Trophoblast cell (in vitro differentiated cells and primary cell): ENCODE data around the gene CDCA8.

Experiments
- DNase-seq, 2 donors: peaks; one replicate each; pipeline ENCODE4 v3.0.0-alpha.2; 2016
- H2AFZ ChIP-seq: 2 replicates; pipeline ENCODE4 v1.6.1; 2013; ENCODE audit warnings: low read length, moderate library complexity, mild to moderate bottlenecking; ENCODE audit not compliant: insufficient read depth, poor library complexity
- H2AK5ac ChIP-seq: 2 replicates; pipeline ENCODE4 v1.6.1; 2013; ENCODE audit warnings: mild to moderate bottlenecking, low read length
- H2BK120ac ChIP-seq: 2 replicates; pipeline ENCODE4 v1.6.1; 2013; ENCODE audit warnings: low read length, mild to moderate bottlenecking, moderate library complexity; ENCODE audit not compliant: insufficient read depth, poor library complexity
- H2BK12ac ChIP-seq: 2 replicates; pipeline ENCODE4 v1.6.1; 2013; ENCODE audit warnings: mild to moderate bottlenecking, low read length, moderate library complexity
- H2BK5ac ChIP-seq: 2 replicates; pipeline ENCODE4 v1.6.1; 2013; ENCODE audit warnings: low read length, low read depth, moderate library complexity, mild to moderate bottlenecking; ENCODE audit not compliant: poor library complexity
- H3K14ac ChIP-seq: 2 replicates; pipeline ENCODE4 v1.6.1; 2013; ENCODE audit warnings: mild to moderate bottlenecking, low read length
- H3K18ac ChIP-seq: 2 replicates; pipeline ENCODE4 v1.6.1; 2013; ENCODE audit warnings: mild to moderate bottlenecking, low read length
- H3K23ac ChIP-seq: 2 replicates; pipeline ENCODE4 v1.6.1; 2013; ENCODE audit warnings: low read length
- H3K27ac ChIP-seq: 2 replicates; pipeline ENCODE4 v1.5.1; 2013; ENCODE audit warnings: low read depth, mild to moderate bottlenecking, inconsistent platforms, low read length, moderate library complexity
- H3K27me3 ChIP-seq: 2 replicates; pipeline ENCODE4 v1.6.1; 2013; ENCODE audit warnings: inconsistent platforms, mild to moderate bottlenecking, low read length, moderate library complexity; ENCODE audit not compliant: insufficient read depth
- H3K36me3 ChIP-seq, 2 experiments: 1 replicate in 1 of 2; 2 replicates in 1 of 2; pipeline ENCODE4 v1.6.1; 2013; ENCODE audit warnings: low read length in 2 of 2, mild to moderate bottlenecking in 2 of 2, moderate library complexity in 1 of 2; ENCODE audit not compliant: insufficient read depth in 2 of 2, control insufficient read depth in 1 of 2
- H3K4ac ChIP-seq: 2 replicates; pipeline ENCODE4 v1.6.1; 2013; ENCODE audit warnings: low read depth, mild to moderate bottlenecking, low read length, moderate library complexity
- H3K4me1 ChIP-seq, 2 experiments: 1 replicate in 1 of 2; 2 replicates in 1 of 2; pipeline ENCODE4 v1.6.1; 2013; ENCODE audit warnings: low read length in 2 of 2, mild to moderate bottlenecking in 2 of 2, moderate library complexity in 1 of 2; ENCODE audit not compliant: insufficient read depth in 2 of 2, control insufficient read depth in 1 of 2
- H3K4me2 ChIP-seq: 2 replicates; pipeline ENCODE4 v1.6.1; 2013; ENCODE audit warnings: inconsistent platforms, mild to moderate bottlenecking, low read length, moderate library complexity
- H3K4me3 ChIP-seq: 2 replicates; pipeline ENCODE4 v1.5.1; 2013; ENCODE audit warnings: mild to moderate bottlenecking, low read depth, low read length, inconsistent platforms
- H3K79me1 ChIP-seq: one replicate; pipeline ENCODE4 v1.6.1; 2013; ENCODE audit warnings: low read length
- H3K79me2 ChIP-seq: 2 replicates; pipeline ENCODE4 v1.6.1; 2013; ENCODE audit warnings: low read length, mild to moderate bottlenecking; ENCODE audit not compliant: control insufficient read depth, insufficient read depth, poor library complexity
- H3K9ac ChIP-seq: 2 replicates; pipeline ENCODE4 v1.6.1; 2013; ENCODE audit warnings: mild to moderate bottlenecking, low read length
- H3K9me3 ChIP-seq: 2 replicates; pipeline ENCODE4 v1.6.1; 2013; ENCODE audit warnings: low read depth, mild to moderate bottlenecking, control low read depth, inconsistent platforms, low read length; ENCODE audit not compliant: insufficient read depth
- H4K12ac ChIP-seq: 2 replicates; pipeline ENCODE4 v1.6.1; 2013; ENCODE audit warnings: low read depth, mild to moderate bottlenecking, low read length, moderate library complexity
- H4K8ac ChIP-seq: 2 replicates; pipeline ENCODE4 v1.6.1; 2013; ENCODE audit warnings: low read depth, mild to moderate bottlenecking, low read length, moderate library complexity
- H4K91ac ChIP-seq: one replicate; pipeline ENCODE4 v1.6.1; 2013; ENCODE audit warnings: low read depth, mild to moderate bottlenecking, low read length, moderate library complexity
- WGBS: extraction: QIAGEN DNeasy Blood & Tissue Kit; methylation state at CpG from one replicate; pipeline ENCODE4 v1.1.7; 2013; ENCODE audit warnings: missing lambda C conversion rate; ENCODE audit not compliant: insufficient read length, insufficient coverage; ENCODE audit errors: extremely low coverage; 5-methylcytosine and 5-hydroxymethylcytosine counted together

The CDCA8 gene

DNA sequence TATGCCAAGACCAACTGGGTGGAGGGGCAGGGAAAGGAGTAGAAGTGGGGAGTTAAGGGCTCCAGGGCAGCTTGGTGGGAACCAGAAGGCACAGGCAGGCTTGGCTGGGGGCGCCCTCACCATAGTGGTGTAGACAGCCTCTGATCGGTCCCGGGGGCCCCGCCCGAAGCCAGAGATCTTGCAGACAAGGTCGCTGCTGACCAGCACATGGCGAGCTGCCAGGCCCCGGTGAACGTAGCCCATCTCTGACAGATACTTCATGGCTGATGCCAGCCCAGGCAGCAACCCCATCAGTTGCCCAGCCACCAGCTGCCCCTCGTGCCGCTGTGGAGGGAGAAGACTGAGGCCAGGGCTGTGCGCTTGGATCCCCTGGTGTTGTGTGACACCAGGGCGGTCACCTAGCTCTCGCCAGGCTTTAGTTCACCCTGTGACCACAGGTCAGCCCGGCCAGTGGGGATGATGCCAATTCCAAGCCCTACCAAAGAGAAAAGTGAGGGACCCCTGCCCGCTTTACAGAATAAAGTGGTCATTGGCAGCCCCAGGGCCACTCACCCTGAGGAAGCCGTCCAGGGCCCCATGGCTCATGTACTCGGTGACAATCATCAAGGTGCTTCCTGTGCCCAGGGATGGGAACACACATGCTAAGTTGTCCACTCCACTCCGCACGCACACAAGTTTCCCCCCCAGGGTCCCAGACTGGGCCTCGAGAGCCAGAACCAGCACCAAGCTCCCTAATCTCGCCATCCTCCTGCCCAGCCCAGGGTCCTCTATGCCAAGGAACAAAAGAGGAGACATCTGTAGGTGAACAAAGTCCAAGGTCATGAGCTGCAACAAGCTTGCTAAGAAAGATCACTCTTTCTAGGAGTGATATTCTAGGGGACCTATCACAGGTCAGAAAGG is 28.2 kb downstream of the CDCA8 start:
- no peak overlapping the region for H3K4ac ChIP-seq
- H2BK5ac ChIP-seq: no peak overlapping the region
- no peaks in the 10 kb centered on the region for H3K36me3 ChIP-seq
- no peak overlapping the region for H2BK12ac ChIP-seq
- H3K27ac ChIP-seq: no peak overlapping the region
- H2AFZ ChIP-seq: no peak overlapping the region
- no peak overlapping the region for H3K4me2 ChIP-seq
- H3K79me1 ChIP-seq: no peaks in the 10 kb centered on the region
- WGBS: no CpG with 5 or more reads among the region's 22 CpGs
- DNase-seq: no peak
- no peak overlapping the region for H3K14ac ChIP-seq
- H3K4me1 ChIP-seq: peaks cover 0 to 3% of the 10 kb centered on the region in 2 experiments
- H3K23ac ChIP-seq: no peak overlapping the region
- H3K9me3 ChIP-seq: no peaks in the 10 kb centered on the region
- H3K18ac ChIP-seq: no peak overlapping the region
- H3K4me3 ChIP-seq: no peak overlapping the region
- no peak overlapping the region for H3K9ac ChIP-seq
- H4K8ac ChIP-seq: no peak overlapping the region
- H3K79me2 ChIP-seq: no peaks in the 10 kb centered on the region
- H4K91ac ChIP-seq: no peak overlapping the region
- H4K12ac ChIP-seq: no peak overlapping the region
- no peak overlapping the region for H2BK120ac ChIP-seq
- H3K27me3 ChIP-seq: no peaks in the 10 kb centered on the region
- H2AK5ac ChIP-seq: no peak overlapping the region

DNA sequence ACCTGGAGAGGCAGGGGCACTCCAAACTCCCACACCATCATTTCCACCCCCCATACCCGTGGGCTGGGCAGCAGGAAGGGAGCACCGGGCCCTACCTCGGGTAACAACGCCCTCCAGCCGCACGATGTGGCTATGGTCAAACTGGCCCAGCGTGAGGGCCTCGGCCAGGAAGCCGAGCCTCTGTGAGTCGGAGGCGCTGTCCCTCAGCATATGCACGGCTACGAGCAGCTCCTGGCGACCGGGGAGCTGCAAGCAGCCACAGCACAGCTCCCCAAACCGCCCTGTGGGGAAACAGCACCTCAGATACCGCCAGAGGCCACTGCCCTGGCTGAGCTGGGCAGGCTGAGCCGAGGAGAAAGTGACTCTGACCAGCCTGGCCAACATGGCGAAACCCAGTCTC is 29.2 kb downstream of the CDCA8 start:
- peaks cover 2% of the 10 kb centered on the region for H3K9me3 ChIP-seq
- H2AFZ ChIP-seq: no peak overlapping the region
- no peak overlapping the region for H3K4me3 ChIP-seq
- H3K79me2 ChIP-seq: no peaks in the 10 kb centered on the region
- no peak overlapping the region for H3K23ac ChIP-seq
- no CpG with 5 or more reads among the region's 19 CpGs for WGBS
- H2BK5ac ChIP-seq: no peak overlapping the region
- H4K91ac ChIP-seq: no peak overlapping the region
- no peaks in the 10 kb centered on the region for H3K36me3 ChIP-seq
- no peak overlapping the region for H3K4ac ChIP-seq
- H3K4me2 ChIP-seq: no peak overlapping the region
- H3K4me1 ChIP-seq: peaks cover 0 to 3% of the 10 kb centered on the region in 2 experiments
- no peak overlapping the region for H2BK120ac ChIP-seq
- H3K27ac ChIP-seq: no peak overlapping the region
- no peak overlapping the region for H2AK5ac ChIP-seq
- H3K9ac ChIP-seq: no peak overlapping the region
- H2BK12ac ChIP-seq: no peak overlapping the region
- no peak for DNase-seq
- no peak overlapping the region for H4K12ac ChIP-seq
- no peaks in the 10 kb centered on the region for H3K79me1 ChIP-seq
- H3K18ac ChIP-seq: no peak overlapping the region
- H3K27me3 ChIP-seq: no peaks in the 10 kb centered on the region
- no peak overlapping the region for H4K8ac ChIP-seq
- no peak overlapping the region for H3K14ac ChIP-seq

DNA sequence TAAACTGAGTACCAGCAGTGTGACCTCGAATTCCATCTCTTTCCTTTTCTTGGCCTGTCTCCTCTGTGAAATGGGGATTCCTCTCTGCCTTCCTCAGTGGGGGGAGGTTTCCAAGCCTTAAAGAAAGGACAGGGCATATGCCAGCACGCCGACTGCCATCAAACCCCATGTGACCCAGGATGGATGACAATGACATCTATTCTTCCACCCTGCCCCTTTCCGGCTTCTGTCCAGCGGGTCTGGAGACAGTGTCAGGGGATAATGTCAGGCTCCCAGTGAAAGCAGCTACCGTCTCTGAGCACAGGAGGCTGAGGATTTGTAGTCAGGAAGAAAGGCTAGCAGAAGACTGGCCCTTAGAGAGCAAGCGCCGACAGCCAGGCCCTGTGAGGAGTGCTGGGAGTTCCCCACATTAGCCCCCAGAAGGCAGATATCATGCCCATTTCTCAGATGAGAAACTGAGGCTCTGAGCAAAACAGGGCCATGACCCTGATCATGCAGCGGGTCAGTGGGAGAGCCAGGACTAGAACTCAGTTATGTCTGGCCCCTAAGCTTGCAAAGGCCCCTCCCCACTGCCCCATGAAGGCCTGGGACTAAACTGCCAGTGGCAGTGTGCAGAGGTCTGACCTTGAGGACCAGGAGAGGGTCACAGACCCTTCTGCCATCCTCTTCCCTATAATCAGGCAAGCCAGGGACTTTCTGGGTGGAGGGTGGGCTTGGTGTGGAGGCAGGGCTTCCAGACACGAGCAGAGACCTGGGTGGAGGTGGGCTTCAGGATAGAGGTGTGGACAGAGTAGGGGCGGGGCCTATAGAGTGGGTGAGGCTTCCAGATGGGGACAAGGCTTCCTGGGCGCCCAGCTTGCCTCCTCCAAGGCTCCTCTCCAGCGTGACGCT is 30.1 kb downstream of the CDCA8 start:
- no peaks in the 10 kb centered on the region for H3K79me1 ChIP-seq
- no CpG with 5 or more reads among the region's 14 CpGs for WGBS

DNA sequence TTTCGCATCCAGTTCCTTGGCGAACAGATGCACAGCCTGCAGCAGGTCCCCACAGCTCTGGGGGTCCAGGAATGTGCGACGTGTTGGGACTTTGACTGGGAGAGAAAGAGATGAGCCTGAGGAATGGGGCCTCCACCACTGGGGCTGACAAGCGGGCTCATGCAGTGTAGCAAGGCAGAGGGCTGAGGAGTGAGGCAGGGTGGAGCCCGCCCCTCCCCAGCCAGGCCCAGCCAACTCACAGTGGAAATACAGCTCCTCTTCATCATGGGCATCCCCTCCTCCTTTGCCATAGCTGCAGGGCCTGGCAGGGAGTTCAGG is 30.7 kb downstream of the CDCA8 start:
- Histone ChIP-seq H2BK120ac (no peak overlapping the region), H3K79me2 (no peaks in the 10 kb centered on the region), H3K4ac (no peak overlapping the region), H3K4me1 (peaks cover 0 to 3% of the 10 kb centered on the region in 2 experiments), H3K18ac (no peak overlapping the region), H3K36me3 (no peaks in the 10 kb centered on the region), H3K23ac (no peak overlapping the region), H3K27me3 (no peaks in the 10 kb centered on the region), H3K4me2 (no peak overlapping the region), H3K79me1 (no peaks in the 10 kb centered on the region), H2AK5ac (no peak overlapping the region), H3K9ac (no peak overlapping the region), H4K12ac (no peak overlapping the region), H2BK5ac (no peak overlapping the region), H4K8ac (no peak overlapping the region), H3K14ac (no peak overlapping the region), H2AFZ (no peak overlapping the region), H4K91ac (no peak overlapping the region), H3K9me3 (peaks cover 2% of the 10 kb centered on the region), H2BK12ac (no peak overlapping the region), H3K27ac (no peak overlapping the region), H3K4me3 (no peak overlapping the region)
- no CpG with 5 or more reads among the region's 6 CpGs for WGBS
- DNase-seq: no peak

More for the DNA sequence above, 30.1 kb downstream of the CDCA8 start:
- no peak overlapping the region for H2AFZ ChIP-seq
- peaks cover 0 to 3% of the 10 kb centered on the region in 2 experiments for H3K4me1 ChIP-seq
- H3K9me3 ChIP-seq: peaks cover 2% of the 10 kb centered on the region
- H3K27ac ChIP-seq: no peak overlapping the region
- no peak overlapping the region for H3K9ac ChIP-seq
- no peak overlapping the region for H4K91ac ChIP-seq
- no peak overlapping the region for H4K8ac ChIP-seq
- H2BK120ac ChIP-seq: no peak overlapping the region
- no peak overlapping the region for H4K12ac ChIP-seq
- DNase-seq: no peak
- no peak overlapping the region for H2AK5ac ChIP-seq
- H3K4ac ChIP-seq: no peak overlapping the region
- no peak overlapping the region for H3K4me2 ChIP-seq
- no peaks in the 10 kb centered on the region for H3K27me3 ChIP-seq
- no peaks in the 10 kb centered on the region for H3K36me3 ChIP-seq
- H3K14ac ChIP-seq: no peak overlapping the region
- no peak overlapping the region for H3K23ac ChIP-seq
- H3K4me3 ChIP-seq: no peak overlapping the region
- no peak overlapping the region for H2BK5ac ChIP-seq
- no peaks in the 10 kb centered on the region for H3K79me2 ChIP-seq
- no peak overlapping the region for H3K18ac ChIP-seq
- H2BK12ac ChIP-seq: no peak overlapping the region
